Activated CD4-positive, alpha-beta T cell treated with anti-CD3 and anti-CD28 coated beads, Interleukin-2, amount 10 ng/mL, durations not matched to agents 24 days and 14 days (primary cell): Measurements from ENCODE around the gene ZNF614. TPM values are rescaled to one million over a fixed set of nuclear protein-coding genes. Genes with fewer than 3 reads are reported as not detected.
"Not testable (repeated sequence)": the region's sequence is repeated elsewhere in the genome, so short reads cannot be mapped to it uniquely, and the experiment has no call there.

ENCODE experiments used
- DNase-seq: peaks from one replicate; pipeline ENCODE4 v3.0.0; 2022
- H3K27ac Mint-ChIP-seq: one replicate; pipeline ENCODE4 v1.8.0; 2022; ENCODE audit warnings: mild to moderate bottlenecking, mixed read lengths
- H3K27me3 Mint-ChIP-seq: one replicate; pipeline ENCODE4 v1.8.0; 2022; ENCODE audit warnings: mixed read lengths
- H3K36me3 Mint-ChIP-seq: one replicate; pipeline ENCODE4 v1.8.0; 2022; ENCODE audit warnings: low read depth, mild to moderate bottlenecking, mixed read lengths
- H3K4me1 Mint-ChIP-seq: one replicate; pipeline ENCODE4 v1.8.0; 2021; ENCODE audit warnings: mixed read lengths
- H3K4me3 Mint-ChIP-seq: one replicate; pipeline ENCODE4 v1.8.0; 2022; ENCODE audit warnings: mild to moderate bottlenecking, moderate library complexity, mixed read lengths
- H3K9me3 Mint-ChIP-seq: one replicate; pipeline ENCODE4 v1.8.0; 2021; ENCODE audit warnings: mixed read lengths
- intact Hi-C: fragments of 100-400 bp; cut with micrococcal nuclease; formaldehyde crosslinking; loops from one replicate; pipeline ENCODE4 v1.15.1; 2023
- total RNA-seq: library from RNA; stranded (reverse); gene quantifications from 2 replicates; pipeline ENCODE4 v1.2.3, GENCODE V29; 2022

The ZNF614 gene
- total RNA-seq, 1 donor from 2014 or later = 11.0 TPM

DNA sequence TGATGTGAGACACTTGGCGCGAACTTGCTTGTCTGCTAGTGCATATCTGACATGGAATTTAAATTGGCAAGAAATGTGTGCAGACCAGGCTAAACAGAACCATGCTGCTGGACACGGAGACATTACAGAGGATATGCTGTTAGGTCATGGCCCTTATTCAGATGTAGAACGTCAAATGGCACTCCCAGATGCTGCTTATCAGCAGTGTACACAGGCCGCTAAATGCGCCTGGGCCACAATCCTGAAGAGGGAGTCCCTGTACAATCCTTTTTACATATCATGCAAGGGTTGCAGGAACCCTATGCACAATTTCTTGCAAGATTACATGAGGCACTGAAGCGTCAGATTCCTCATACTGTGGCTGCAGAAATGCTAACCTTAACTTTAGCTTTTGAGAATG is 50.8 kb downstream of the ZNF614 start:
- H3K27ac Mint-ChIP-seq = no peak overlapping the region
- no peaks in the 10 kb centered on the region for H3K27me3 Mint-ChIP-seq
- no peak overlapping the region for H3K4me3 Mint-ChIP-seq
- peaks cover 81% of the 10 kb centered on the region for H3K36me3 Mint-ChIP-seq
- H3K9me3 Mint-ChIP-seq = peaks cover 28% of the 10 kb centered on the region
- H3K4me1 Mint-ChIP-seq = no peaks in the 10 kb centered on the region
- DNase-seq = no peak
- intact Hi-C loops = no loop called here

DNA sequence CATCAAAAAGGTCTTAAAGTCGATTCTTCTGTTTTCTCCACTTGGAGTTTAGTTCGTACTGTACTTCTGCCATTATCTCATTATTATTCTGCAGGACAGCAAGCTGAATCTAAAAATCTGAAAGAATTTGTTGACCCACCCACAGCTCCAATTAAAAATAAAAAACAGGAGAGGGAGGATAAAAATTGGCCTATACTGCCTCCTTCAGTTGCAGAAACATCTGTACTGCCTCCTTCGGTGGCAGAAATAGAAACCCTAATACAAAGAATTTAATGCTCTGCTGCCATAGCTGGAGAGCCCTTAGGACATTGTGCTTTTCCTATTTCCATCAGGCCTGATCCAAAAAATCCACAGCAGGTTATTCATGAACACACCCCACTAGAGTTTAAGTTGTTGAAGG is 51.3 kb downstream of the ZNF614 start:
- no peak for DNase-seq
- Mint-ChIP-seq H3K4me3 (no peak overlapping the region), H3K4me1 (no peaks in the 10 kb centered on the region), H3K27ac (no peak overlapping the region), H3K27me3 (no peaks in the 10 kb centered on the region), H3K9me3 (peaks cover 30% of the 10 kb centered on the region), H3K36me3 (peaks cover 83% of the 10 kb centered on the region)
- intact Hi-C loops = no loop called here

DNA sequence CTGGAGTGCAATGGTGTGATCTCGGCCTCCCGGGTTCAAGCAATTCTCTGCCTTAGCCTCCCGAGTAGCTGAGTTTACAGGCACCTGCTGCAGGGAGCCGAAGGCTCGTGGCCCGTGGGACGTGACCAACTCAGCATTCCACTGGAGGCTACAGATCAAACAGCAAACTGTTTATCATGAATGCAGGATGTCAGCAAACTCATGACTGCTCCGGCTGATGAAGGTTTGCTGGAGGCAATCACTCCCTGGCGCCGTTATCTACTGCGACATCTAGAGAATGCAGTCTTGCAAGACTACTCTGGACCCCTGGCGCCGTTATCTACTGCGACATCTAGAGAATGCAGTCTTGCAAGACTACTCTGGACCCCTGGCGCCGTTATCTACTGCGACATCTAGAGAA is 52.4 kb downstream of the ZNF614 start:
- DNase-seq, intact Hi-C loops, H3K4me1 Mint-ChIP-seq, H3K4me3 Mint-ChIP-seq, H3K27ac Mint-ChIP-seq, H3K27me3 Mint-ChIP-seq: not testable (repeated sequence)
- H3K36me3 Mint-ChIP-seq = peaks cover 87% of the 10 kb centered on the region
- H3K9me3 Mint-ChIP-seq = peaks cover 28% of the 10 kb centered on the region

- Mint-ChIP-seq H3K36me3 (peaks cover 80% of the 10 kb centered on the region), H3K27me3 (no peaks in the 10 kb centered on the region), H3K4me3 (no peak overlapping the region), H3K4me1 (no peaks in the 10 kb centered on the region), H3K9me3 (peaks cover 26% of the 10 kb centered on the region), H3K27ac (no peak overlapping the region)
- intact Hi-C loops = no loop called here
- peak; percentile 64 for DNase-seq
Observed at GRCh38 chr19:51971624-51972023, 56.6 kb downstream of the ZNF614 start.

DNA sequence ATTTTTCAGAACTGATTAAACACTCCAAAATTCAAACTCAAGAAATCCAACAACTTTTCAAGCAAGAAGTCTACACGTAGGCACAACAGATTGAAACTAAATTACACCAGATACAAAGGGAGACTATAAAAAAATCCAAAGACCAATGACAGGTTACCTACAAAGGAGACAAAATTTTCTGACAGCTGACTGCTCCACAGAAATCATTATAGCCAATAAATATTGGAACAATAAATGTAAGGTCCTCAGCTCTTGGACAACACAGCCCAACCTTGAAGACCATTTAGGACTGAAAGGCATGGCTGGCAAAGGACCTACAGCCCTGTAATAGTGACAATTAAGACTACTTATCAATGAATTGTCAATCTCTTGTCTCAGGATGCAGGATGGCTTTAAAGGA is 57.5 kb downstream of the ZNF614 start:
- Mint-ChIP-seq H3K4me3 (no peak overlapping the region), H3K9me3 (peaks cover 24% of the 10 kb centered on the region), H3K4me1 (no peaks in the 10 kb centered on the region), H3K27me3 (no peaks in the 10 kb centered on the region), H3K36me3 (peaks cover 84% of the 10 kb centered on the region), H3K27ac (no peak overlapping the region)
- DNase-seq = no peak
- intact Hi-C loops = no loop called here

- Mint-ChIP-seq H3K4me1 (no peaks in the 10 kb centered on the region), H3K4me3 (no peak overlapping the region), H3K9me3 (peaks cover 55% of the 10 kb centered on the region), H3K27ac (no peak overlapping the region), H3K36me3 (peaks cover 68% of the 10 kb centered on the region), H3K27me3 (no peaks in the 10 kb centered on the region)
- intact Hi-C loops = no loop called here
- DNase-seq = no peak
Observed at GRCh38 chr19:51965583-51965982, 62.6 kb downstream of the ZNF614 start.

Other genes starting within 250 kb of the ZNF614 start
- not detected in 2 replicates for gene FPR3, start 233.2 kb downstream of the ZNF614 start, total RNA-seq
- gene ZNF577, start 140.4 kb downstream of the ZNF614 start, total RNA-seq = 5.4 and 6.9 TPM in 2 replicates
- 10.7 and 11.0 TPM in 2 replicates for gene ZNF649, start 123.4 kb downstream of the ZNF614 start, total RNA-seq
- 3.5 and 5.0 TPM in 2 replicates for gene ZNF613, start 100.9 kb downstream of the ZNF614 start, total RNA-seq
- 7.4 and 8.4 TPM in 2 replicates for gene ZNF350, start 41.5 kb downstream of the ZNF614 start, total RNA-seq
- 5.9 and 6.9 TPM in 2 replicates for gene ZNF615, start 20.2 kb downstream of the ZNF614 start, total RNA-seq
- 10.8 and 13.8 TPM in 2 replicates for gene ZNF432, start 20.5 kb upstream of the ZNF614 start, total RNA-seq
- gene ZNF841, start 67.4 kb upstream of the ZNF614 start, total RNA-seq = 12.5 and 12.9 TPM in 2 replicates
- gene ZNF616, start 111.6 kb upstream of the ZNF614 start, total RNA-seq = 6.1 and 7.1 TPM in 2 replicates
- 6.3 and 6.7 TPM in 2 replicates for gene ZNF836, start 143.2 kb upstream of the ZNF614 start, total RNA-seq
- gene PPP2R1A, start 161.7 kb upstream of the ZNF614 start, total RNA-seq = 226 and 237 TPM in 2 replicates
- gene ZNF766, start 241.2 kb upstream of the ZNF614 start, total RNA-seq = 18.2 and 19.9 TPM in 2 replicates